Glutamatergic neuron (in vitro differentiated cells): ENCODE data around the gene S100P. TPM values are rescaled to one million over a fixed set of nuclear protein-coding genes. Genes with fewer than 3 reads are reported as not detected.

ENCODE experiments used
- DNase-seq: peaks from one replicate; pipeline ENCODE4 v3.0.0; 2022
- H3K27ac Mint-ChIP-seq: one replicate; pipeline ENCODE4 v1.8.0; 2020; ENCODE audit warnings: mild to moderate bottlenecking, mixed read lengths, inconsistent platforms; ENCODE audit not compliant: unreplicated experiment
- H3K27me3 Mint-ChIP-seq: one replicate; pipeline ENCODE4 v1.8.0; 2020; ENCODE audit warnings: mild to moderate bottlenecking, moderate library complexity, mixed read lengths, inconsistent platforms; ENCODE audit not compliant: unreplicated experiment
- H3K36me3 Mint-ChIP-seq: one replicate; pipeline ENCODE4 v1.8.0; 2020; ENCODE audit warnings: mild to moderate bottlenecking, mixed read lengths, inconsistent platforms; ENCODE audit not compliant: unreplicated experiment
- H3K4me1 Mint-ChIP-seq: one replicate; pipeline ENCODE4 v1.8.0; 2020; ENCODE audit warnings: mild to moderate bottlenecking, low read depth, mixed read lengths, inconsistent platforms; ENCODE audit not compliant: unreplicated experiment
- H3K4me3 Mint-ChIP-seq: one replicate; pipeline ENCODE4 v1.8.0; 2020; ENCODE audit warnings: mild to moderate bottlenecking, mixed read lengths, inconsistent platforms; ENCODE audit not compliant: unreplicated experiment
- H3K9me3 Mint-ChIP-seq: one replicate; pipeline ENCODE4 v1.8.0; 2020; ENCODE audit warnings: mild to moderate bottlenecking, moderate library complexity, mixed read lengths, inconsistent platforms; ENCODE audit not compliant: unreplicated experiment
- total RNA-seq: library from RNA; stranded (reverse); fragmentation: NEBNext Ultra II Directional; extraction: Animal tissue kit (Norgen Biotek cat#: 25700); gene quantifications from one replicate; pipeline ENCODE4 v1.2.1, GENCODE V29; 2021; ENCODE audit not compliant: unreplicated experiment
- TF ChIP-seq, protein P1 (sequence below): fragments of 200-600 bp; sonication (generic); IDR thresholded peaks from one replicate; pipeline ENCODE4 v1.5.0; 2021; ENCODE audit not compliant: partially characterized antibody, unreplicated experiment

Gene S100P
- total RNA-seq, 1 donor from 2014 or later, result not detected

DNA sequence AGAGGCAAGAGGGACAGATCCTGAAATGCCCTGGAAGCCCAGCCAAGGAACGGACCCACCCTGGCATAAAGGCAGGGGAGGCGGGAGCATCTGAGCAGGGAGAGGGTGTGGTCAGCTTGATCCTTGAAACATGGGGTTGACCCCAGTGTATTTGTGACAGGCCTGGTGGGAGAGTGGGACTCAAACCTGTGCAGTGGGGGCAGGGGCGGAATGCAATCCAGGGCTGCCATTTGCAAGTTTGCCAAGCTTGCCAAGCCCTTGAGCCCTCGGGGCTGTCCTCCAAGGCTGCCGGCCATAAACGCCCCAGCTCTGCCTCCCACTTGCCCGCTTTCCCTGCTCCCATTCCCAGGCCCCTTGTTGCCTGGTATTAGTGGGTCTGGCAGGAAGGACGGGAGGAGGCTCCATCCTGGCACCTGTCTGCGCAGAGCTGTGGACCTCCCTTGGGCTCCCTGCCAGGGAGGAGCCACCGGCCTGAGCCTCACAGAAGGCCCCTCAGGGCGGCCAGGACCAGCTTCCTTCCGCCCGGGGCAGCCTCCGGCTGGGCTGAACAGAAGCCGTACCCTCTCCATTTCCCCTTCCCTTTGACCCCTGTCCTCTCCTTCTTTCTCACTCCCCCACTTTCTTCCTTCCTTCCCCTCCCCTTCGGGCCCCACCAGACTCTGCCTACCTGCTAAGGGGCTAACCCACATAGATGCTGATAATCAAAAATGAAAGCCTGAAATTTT is 661 bp downstream of the S100P start:
- Mint-ChIP-seq H3K27me3 (peaks cover 15% of the 10 kb centered on the region), H3K36me3 (no peaks in the 10 kb centered on the region), H3K27ac (peak overlapping the region; percentile 76), H3K4me1 (peaks cover 29% of the 10 kb centered on the region), H3K9me3 (peaks cover 8% of the 10 kb centered on the region), H3K4me3 (no peak overlapping the region)
- DNase-seq, result no peak
- TF ChIP-seq, protein P1, sequence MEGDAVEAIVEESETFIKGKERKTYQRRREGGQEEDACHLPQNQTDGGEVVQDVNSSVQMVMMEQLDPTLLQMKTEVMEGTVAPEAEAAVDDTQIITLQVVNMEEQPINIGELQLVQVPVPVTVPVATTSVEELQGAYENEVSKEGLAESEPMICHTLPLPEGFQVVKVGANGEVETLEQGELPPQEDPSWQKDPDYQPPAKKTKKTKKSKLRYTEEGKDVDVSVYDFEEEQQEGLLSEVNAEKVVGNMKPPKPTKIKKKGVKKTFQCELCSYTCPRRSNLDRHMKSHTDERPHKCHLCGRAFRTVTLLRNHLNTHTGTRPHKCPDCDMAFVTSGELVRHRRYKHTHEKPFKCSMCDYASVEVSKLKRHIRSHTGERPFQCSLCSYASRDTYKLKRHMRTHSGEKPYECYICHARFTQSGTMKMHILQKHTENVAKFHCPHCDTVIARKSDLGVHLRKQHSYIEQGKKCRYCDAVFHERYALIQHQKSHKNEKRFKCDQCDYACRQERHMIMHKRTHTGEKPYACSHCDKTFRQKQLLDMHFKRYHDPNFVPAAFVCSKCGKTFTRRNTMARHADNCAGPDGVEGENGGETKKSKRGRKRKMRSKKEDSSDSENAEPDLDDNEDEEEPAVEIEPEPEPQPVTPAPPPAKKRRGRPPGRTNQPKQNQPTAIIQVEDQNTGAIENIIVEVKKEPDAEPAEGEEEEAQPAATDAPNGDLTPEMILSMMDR, result no peak

DNA sequence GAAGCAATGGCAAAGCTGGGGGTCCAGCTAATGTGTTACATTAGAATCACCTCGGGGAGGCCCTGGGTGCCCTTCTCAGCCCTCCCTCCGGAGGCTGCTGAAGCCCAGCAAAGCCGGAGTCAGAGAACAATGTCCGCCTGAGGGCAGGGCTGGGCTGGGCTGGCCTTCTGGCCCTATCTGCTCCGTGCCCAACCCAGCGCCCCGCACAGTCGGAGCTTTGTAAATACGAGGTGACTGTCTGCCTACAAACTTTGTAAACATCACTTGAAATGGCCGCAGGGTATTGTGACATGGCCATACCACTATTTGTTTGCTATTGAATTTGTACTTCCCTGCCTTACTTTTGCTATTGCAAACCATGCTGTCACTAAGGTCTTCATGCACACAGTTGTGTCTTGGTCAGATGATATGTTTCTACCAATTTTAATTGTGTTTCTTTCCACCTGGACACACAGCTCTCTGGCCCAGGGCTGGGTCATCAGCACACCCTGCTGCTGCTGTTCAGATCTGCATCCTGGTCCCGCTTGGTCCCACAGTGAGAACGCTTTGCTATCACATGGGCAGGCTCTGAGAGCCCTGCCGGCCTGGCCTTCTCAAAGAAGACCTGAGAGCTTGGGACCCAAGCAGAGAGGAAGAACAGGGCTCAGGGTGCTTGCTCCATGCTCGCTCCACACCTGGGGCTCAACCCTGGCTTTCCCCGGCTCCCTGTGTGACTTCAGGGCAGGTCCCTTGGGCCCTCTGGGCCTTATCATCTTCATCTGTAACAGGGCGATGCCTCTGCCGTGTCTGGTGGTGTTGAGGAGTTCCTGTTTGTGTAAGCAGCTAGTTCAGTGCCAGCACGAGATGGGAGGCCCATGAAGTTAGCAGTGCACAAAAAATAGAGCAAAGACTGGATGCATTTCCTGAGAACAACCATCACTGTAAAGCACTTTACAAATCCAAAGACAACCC is 2.3 kb downstream of the S100P start:
- TF ChIP-seq, protein P1, result no peak
- Mint-ChIP-seq H3K36me3 (no peaks in the 10 kb centered on the region), H3K27me3 (peaks cover 5% of the 10 kb centered on the region), H3K27ac (no peak overlapping the region), H3K9me3 (peaks cover 2% of the 10 kb centered on the region), H3K4me3 (no peak overlapping the region), H3K4me1 (peaks cover 21% of the 10 kb centered on the region)
- no peak for DNase-seq

DNA sequence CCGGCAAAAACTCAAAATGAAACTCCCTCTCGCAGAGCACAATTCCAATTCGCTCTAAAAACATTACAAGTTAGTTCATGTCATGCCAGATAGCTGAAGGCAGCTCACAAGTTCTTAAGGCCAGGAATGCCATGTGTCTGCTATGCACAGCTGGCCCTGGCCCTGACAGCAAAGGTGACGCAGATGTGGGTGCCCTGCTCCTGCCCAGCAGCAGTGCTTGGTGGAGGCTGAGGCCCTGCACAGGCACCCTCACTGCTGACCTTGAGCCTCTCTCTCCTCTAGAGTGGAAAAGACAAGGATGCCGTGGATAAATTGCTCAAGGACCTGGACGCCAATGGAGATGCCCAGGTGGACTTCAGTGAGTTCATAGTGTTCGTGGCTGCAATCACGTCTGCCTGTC is 2.9 kb downstream of the S100P start:
- no peak overlapping the region for H3K4me3 Mint-ChIP-seq
- DNase-seq, result no peak
- TF ChIP-seq, protein P1, result no peak
- peaks cover 20% of the 10 kb centered on the region for H3K4me1 Mint-ChIP-seq
- H3K36me3 Mint-ChIP-seq, result no peaks in the 10 kb centered on the region
- peaks cover 2% of the 10 kb centered on the region for H3K9me3 Mint-ChIP-seq
- H3K27me3 Mint-ChIP-seq, result peaks cover 5% of the 10 kb centered on the region
- H3K27ac Mint-ChIP-seq, result no peak overlapping the region

DNA sequence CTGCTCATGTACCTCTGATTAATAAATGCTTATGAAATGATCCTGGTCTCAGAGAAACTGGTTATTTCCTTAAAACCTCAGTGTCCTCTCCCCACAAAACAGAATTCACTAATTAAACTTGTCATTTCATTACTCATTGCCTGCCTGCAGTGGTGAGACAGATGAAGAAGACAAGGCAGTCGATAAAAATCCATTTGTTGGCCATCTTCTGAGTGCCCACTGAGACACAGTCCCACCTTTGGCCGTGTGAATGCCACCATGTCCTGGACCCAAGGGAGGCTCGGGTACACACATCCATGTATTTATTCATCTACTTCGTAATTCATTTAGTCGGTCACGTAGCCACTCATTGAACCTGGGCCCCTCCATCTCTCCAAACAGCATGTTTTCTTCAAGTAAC is 3.5 kb downstream of the S100P start:
- Mint-ChIP-seq H3K27ac (no peak overlapping the region), H3K4me3 (no peak overlapping the region), H3K27me3 (peaks cover 5% of the 10 kb centered on the region), H3K4me1 (peaks cover 20% of the 10 kb centered on the region), H3K36me3 (no peaks in the 10 kb centered on the region), H3K9me3 (peaks cover 2% of the 10 kb centered on the region)
- DNase-seq, result no peak
- TF ChIP-seq, protein P1, result no peak
